Cardiac fibroblast (primary cell): ENCODE results near the gene SPRR2D.
"Not testable (repeated sequence)": the region's sequence is repeated elsewhere in the genome, so short reads cannot be mapped to it uniquely, and the experiment has no call there.

ENCODE experiments used
- DNase-seq, 2 donors: peaks; one replicate each; pipeline versions ENCODE4 v3.0.0 to v3.0.0-alpha.2; 2010; ENCODE audit warnings: low read depth in 2 of 2
- H3K4me3 ChIP-seq, 2 donors: replicated peaks in 1 of 2; 1 replicate in 1 of 2; 2 replicates in 1 of 2; pipeline ENCODE4 v1.5.1; 2011; ENCODE audit warnings: low read depth in 2 of 2, low read length in 2 of 2, mild to moderate bottlenecking in 2 of 2, moderate library complexity in 1 of 2
- TF ChIP-seq, protein P1 (sequence below): IDR thresholded peaks from one replicate; pipeline ENCODE4 v1.5.1; 2011; ENCODE audit warnings: low read depth, mild to moderate bottlenecking, low read length, inconsistent platforms

SPRR2D gene

DNA sequence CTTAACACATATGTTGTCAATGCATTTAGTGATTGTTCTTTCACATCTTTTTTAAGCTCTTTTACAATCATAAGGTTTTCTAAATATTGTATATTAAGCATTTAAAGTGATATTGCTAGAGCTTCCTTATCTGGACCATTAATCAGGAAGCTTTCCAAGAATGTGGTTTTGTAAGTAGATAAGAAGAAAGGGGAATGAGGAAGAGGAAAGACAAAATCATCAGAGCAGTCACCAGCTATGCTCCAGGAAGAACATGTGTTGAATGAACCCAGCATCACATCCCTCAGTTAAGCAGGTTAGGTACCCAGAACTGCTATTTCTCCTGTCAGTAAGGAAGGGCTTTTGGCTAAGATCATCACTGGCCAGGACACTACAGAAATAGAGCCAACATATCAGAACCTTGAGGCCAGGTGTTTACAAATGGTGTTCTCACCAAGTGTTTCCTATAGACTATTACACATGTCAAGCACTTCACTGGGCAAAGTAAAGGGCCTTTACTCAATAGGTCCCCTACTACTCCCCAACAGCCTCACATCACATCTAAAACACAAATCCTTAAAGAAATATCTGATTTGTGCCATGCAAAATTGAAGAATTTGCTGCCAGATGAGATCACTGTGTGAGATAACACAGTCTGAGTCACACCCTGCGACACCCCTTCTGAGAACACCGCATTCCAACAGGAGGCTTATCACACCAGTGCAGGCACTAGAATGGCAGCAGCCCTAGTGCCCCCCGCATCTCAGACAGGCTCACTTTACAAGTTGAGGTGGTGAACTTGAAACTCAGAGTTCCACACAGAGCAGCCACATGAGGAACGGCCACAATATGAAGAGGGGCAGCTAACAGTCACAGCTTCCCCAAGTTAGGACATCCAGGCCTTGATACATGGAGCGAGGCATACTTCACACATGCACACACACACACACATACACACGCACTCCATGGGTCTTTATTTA, 18.2 kb upstream of the SPRR2D start:
- H3K4me3 ChIP-seq, result no peak overlapping the region
- DNase-seq, result no peak
- TF ChIP-seq, protein P1, sequence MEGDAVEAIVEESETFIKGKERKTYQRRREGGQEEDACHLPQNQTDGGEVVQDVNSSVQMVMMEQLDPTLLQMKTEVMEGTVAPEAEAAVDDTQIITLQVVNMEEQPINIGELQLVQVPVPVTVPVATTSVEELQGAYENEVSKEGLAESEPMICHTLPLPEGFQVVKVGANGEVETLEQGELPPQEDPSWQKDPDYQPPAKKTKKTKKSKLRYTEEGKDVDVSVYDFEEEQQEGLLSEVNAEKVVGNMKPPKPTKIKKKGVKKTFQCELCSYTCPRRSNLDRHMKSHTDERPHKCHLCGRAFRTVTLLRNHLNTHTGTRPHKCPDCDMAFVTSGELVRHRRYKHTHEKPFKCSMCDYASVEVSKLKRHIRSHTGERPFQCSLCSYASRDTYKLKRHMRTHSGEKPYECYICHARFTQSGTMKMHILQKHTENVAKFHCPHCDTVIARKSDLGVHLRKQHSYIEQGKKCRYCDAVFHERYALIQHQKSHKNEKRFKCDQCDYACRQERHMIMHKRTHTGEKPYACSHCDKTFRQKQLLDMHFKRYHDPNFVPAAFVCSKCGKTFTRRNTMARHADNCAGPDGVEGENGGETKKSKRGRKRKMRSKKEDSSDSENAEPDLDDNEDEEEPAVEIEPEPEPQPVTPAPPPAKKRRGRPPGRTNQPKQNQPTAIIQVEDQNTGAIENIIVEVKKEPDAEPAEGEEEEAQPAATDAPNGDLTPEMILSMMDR, result no peak

DNA sequence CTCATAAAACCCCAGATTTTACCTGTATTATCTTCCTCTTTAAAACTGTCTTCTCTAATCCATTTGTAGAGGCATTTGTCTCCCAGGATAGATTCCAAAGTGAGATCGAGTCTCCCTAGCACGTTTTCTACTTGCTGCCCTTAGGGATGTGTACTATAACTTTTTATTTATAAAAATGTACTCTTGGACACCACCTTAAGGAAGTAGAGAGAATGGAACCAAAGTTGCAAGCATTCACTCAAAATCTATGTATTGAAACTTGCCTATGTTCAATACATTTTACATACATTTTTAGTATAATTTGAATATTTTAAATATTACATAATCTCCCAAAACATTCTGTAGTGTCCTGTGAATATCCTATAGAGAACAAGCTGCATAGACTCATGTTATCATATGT, 17.2 kb upstream of the SPRR2D start:
- no peak for DNase-seq
- H3K4me3 ChIP-seq, result no peak overlapping the region
- TF ChIP-seq, protein P1, result no peak

DNA sequence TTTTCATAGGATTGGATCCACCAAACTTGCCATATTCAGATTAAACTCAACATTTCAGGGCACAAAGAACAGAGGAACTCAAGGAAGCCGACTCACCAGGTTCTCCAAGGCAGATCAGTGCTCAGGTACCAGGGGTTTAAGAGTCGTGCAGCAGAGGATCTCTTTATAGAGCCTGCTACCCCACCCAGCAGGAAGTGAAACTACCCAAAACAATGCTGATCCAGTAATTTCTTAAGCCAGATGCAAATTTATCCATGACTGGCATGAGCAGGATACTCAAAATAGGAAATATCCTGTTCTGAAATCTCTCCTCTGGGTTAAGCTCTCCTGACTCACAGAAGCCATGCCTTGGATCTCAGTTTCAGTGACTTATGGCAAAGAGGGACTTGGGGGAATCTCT, 16.5 kb upstream of the SPRR2D start, which contains the start of gene SPRR2A:
TSS of gene SPRR2A (minus strand) at position 138 of the 400 bp plus-strand sequence. CDS start 777 bp downstream, outside the sequence.
- TF ChIP-seq, protein P1, result no peak
- no peak for DNase-seq

DNA sequence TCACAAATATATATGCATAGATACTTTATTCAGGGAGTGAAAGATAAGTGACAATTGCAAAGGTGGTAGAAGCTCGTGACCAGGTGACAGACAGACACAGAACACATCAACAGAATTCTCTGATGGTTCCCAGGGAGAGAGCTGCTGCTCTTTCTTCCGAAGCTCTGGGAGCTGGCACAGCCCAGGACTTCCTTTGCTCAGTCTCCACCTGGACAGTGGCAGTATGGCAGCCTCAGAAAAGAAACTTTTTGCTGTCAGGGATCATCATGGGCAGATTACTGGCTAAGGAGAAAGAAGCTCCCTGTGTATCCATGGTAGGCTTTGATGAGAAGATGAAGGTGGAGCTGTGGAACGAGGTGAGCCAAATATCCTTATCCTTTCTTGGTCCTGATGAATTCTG, 15.2 kb upstream of the SPRR2D start:
- H3K4me3 ChIP-seq, DNase-seq: not testable (repeated sequence)

More for the DNA sequence above, 16.5 kb upstream of the SPRR2D start, which contains the start of gene SPRR2A:
- no peak within 1 kb of the TSS for H3K4me3 ChIP-seq

DNA sequence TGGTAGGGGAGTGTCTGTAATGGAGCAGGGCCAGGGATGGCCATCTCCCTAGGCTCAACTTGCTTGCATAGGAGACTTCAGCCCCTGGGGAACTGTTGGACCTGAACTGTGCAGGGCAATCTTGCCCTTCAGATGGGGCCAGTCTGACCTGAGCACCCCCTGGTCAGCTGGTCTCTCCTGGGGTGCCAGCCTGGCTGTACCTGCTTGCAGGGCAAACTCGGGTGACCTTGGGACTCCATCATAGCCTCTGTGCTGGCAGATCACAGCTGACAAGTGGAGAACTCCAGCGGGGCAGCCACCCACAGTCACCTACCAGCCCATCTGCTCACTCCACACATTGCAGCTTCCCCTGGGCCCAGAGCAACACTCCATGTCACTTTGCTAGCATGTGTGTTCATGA, 8.3 kb upstream of the SPRR2D start:
- TF ChIP-seq, protein P1, result no peak
- no peak overlapping the region for H3K4me3 ChIP-seq
- DNase-seq, result no peak

DNA sequence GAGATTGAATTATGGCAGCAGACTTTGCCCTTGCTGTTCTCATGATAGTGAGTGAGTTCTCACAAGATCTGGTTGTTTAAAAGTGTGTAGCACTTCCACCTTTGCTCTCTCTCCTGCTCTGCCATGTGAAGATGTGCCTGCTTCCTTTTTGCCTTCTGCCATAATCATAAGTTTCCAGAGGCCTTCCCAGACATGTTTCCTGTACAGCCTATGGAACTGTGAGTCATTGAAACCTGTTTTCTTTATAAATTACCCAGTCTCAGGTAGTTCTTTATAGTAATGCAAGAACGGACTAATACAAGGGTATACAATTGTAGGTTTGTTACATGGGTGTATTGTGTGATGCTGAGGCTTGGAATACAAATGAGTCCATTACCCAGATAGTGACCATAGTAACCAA, 5.7 kb downstream of the SPRR2D start:
- no peak for DNase-seq
- TF ChIP-seq, protein P1, result no peak
- H3K4me3 ChIP-seq, result no peak overlapping the region

DNA sequence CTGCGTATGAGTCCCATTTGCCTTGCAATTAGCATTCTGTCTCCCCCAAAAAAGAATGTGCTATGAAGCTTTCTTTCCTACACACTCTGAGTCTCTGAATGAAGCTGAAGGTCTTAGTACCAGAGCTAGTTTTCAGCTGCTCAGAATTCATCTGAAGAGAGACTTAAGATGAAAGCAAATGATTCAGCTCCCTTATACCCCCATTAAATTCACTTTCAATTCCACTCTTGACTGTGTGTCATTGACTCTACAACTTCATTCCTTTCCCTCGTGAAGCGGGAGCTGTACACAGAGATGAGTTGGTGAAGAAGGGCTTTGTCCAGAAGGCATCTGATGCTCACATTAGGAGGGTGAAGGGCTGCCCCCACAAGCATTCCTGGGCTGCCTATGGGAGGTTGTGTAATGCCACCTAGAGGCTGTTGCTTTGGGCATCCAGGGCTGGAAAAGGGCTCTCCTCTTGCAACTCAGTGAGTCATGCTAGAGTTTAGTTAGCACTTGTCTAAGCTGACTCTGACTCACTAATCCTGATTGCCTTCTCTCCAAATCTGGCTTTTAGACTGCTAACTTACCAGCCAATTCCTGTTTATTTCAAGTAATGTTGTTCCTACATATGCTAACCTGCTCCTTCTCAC, 8.1 kb downstream of the SPRR2D start:
- peak; percentile 19 to 25 for DNase-seq
- no peak overlapping the region for H3K4me3 ChIP-seq
- TF ChIP-seq, protein P1, result no peak
